Measurements from ENCODE around the gene MLLT6. TPM values are rescaled to one million over a fixed set of nuclear protein-coding genes. Genes with fewer than 3 reads are reported as not detected.

MLLT6 gene
- total RNA-seq, 1 experiment from 2014 or later, result 50.6 TPM

Small RNA genes within 50 kb of the gene (microRNA-seq; reads per million reads assigned to microRNA genes)
- 1.9 reads per million for gene MIR4726 (ENCODE audit: unreplicated experiment)
- gene MIR4734 (ENCODE audit: unreplicated experiment), result not detected

Other genes starting within 250 kb of the MLLT6 start
- 12.8 TPM for gene SRCIN1, start 99.3 kb upstream of the MLLT6 start, total RNA-seq (2021; ENCODE audit: unreplicated experiment)
- gene EPOP, start 30.3 kb upstream of the MLLT6 start, total RNA-seq (2021; ENCODE audit: unreplicated experiment), result 19.9 TPM
- gene CISD3, start 25.1 kb downstream of the MLLT6 start, total RNA-seq (2021; ENCODE audit: unreplicated experiment), result 45.0 TPM
- 43.9 TPM for gene PCGF2, start 43.1 kb downstream of the MLLT6 start, total RNA-seq (2021; ENCODE audit: unreplicated experiment)
- gene PSMB3, start 47.5 kb downstream of the MLLT6 start, total RNA-seq (2021; ENCODE audit: unreplicated experiment), result 233 TPM
- 42.3 TPM for gene PIP4K2B, start 94.3 kb downstream of the MLLT6 start, total RNA-seq (2021; ENCODE audit: unreplicated experiment)
- gene CWC25, start 120.0 kb downstream of the MLLT6 start, total RNA-seq (2021; ENCODE audit: unreplicated experiment), result 13.6 TPM
- gene RPL23, start 148.4 kb downstream of the MLLT6 start, total RNA-seq (2021; ENCODE audit: unreplicated experiment), result 649 TPM
- gene LASP1, start 164.8 kb downstream of the MLLT6 start, total RNA-seq (2021; ENCODE audit: unreplicated experiment), result 112 TPM

Measured in Panc1 (cell line).